Astrocyte (in vitro differentiated cells and primary cell): ENCODE results near the gene GPR180.

Experiments
- EZH2 ChIP-seq: IDR thresholded peaks from 2 replicates; pipeline ENCODE4 v1.6.1; 2012; ENCODE audit warnings: mild to moderate bottlenecking, low read length, inconsistent platforms; ENCODE audit not compliant: insufficient read depth
- TF ChIP-seq, protein P1 (sequence below): IDR thresholded peaks from 2 replicates; pipeline ENCODE4 v1.5.1; 2011; ENCODE audit warnings: low read depth, mild to moderate bottlenecking, inconsistent platforms, low read length, moderate library complexity; ENCODE audit not compliant: insufficient read depth

DNA sequence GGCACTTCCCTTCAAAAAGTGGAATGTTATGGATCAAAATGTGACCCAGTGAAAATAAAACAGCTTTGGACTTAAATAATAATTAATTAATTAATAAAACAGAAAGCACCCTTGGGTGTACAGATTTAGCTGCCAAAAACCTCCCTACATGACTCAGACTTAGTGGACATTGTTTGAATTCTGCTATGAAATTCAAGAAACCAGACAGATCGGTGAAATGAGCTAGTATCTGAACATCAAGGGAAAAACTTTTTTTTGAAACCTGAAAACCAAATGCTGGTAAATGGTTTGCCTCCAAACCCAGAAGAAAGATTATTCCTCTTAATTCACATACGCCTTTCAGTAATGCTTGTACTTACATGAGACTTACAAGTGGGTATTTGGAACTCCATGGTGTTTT is 77.2 kb downstream of the GPR180 start:
- TF ChIP-seq, protein P1, sequence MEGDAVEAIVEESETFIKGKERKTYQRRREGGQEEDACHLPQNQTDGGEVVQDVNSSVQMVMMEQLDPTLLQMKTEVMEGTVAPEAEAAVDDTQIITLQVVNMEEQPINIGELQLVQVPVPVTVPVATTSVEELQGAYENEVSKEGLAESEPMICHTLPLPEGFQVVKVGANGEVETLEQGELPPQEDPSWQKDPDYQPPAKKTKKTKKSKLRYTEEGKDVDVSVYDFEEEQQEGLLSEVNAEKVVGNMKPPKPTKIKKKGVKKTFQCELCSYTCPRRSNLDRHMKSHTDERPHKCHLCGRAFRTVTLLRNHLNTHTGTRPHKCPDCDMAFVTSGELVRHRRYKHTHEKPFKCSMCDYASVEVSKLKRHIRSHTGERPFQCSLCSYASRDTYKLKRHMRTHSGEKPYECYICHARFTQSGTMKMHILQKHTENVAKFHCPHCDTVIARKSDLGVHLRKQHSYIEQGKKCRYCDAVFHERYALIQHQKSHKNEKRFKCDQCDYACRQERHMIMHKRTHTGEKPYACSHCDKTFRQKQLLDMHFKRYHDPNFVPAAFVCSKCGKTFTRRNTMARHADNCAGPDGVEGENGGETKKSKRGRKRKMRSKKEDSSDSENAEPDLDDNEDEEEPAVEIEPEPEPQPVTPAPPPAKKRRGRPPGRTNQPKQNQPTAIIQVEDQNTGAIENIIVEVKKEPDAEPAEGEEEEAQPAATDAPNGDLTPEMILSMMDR, result no peak
- no peak for TF ChIP-seq EZH2
